ENCODE results near the gene HMCN2. TPM values are rescaled to one million over a fixed set of nuclear protein-coding genes. Genes with fewer than 3 reads are reported as not detected.

HMCN2 gene
- total and polyA plus RNA-seq, 4 donors = 0.24 to 1.8 (median 0.29) TPM

DNA sequence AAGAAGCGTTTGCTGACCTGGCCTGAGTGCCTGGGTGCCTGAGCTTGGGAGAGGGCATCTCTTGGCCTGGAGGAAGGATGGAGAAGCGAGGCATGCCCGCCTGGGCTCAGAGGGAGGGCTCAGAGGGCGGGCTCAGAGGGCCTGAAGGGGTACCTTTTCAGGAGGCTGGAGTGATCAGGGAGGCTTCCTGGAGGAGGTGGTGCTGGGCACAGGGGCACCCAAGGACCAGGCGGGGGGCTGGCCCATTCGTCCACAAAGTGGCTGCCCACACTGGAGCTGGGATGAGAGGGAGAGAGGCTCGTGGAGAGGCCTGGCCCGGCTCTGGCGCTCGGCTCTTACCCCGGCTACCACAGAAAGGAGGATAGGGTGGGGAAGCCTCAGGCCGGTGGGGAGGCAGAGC lies 212.0 kb downstream of the HMCN2 start:
- 93% methylated on average over 12 of the region's 12 CpGs for WGBS
- H3K9me3 ChIP-seq (ENCODE audit: control insufficient read depth in 4 of 4, low read length in 3 of 4) = no peaks in the 10 kb centered on the region
- H3K4me3 ChIP-seq (ENCODE audit: low read depth in 1 of 3, low read length in 3 of 3) = no peak overlapping the region
- H3K4me1 ChIP-seq (ENCODE audit: control insufficient read depth in 4 of 4, insufficient read depth in 4 of 4, low read length in 3 of 4) = no peaks in the 10 kb centered on the region
- no peak for TF ChIP-seq FOXA2 (IDR thresholded peaks at IDR 0.05)
- TF ChIP-seq GABPA (IDR thresholded peaks at IDR 0.05 in 1 of 2, conservative IDR thresholded peaks at IDR 0.05 in 1 of 2) = no peak
- no peak for TF ChIP-seq SP1 (IDR thresholded peaks at IDR 0.05)
- TF ChIP-seq FOXA1 (IDR thresholded peaks at IDR 0.05) = no peak
- no peak for TF ChIP-seq EGR1 (IDR thresholded peaks at IDR 0.05; ENCODE audit: low read depth in 2 of 2)
- TF ChIP-seq, protein P1, sequence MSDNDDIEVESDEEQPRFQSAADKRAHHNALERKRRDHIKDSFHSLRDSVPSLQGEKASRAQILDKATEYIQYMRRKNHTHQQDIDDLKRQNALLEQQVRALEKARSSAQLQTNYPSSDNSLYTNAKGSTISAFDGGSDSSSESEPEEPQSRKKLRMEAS (IDR thresholded peaks at IDR 0.05) = no peak
- TF ChIP-seq RXRA (IDR thresholded peaks at IDR 0.05) = no peak
- TF ChIP-seq, protein P2, sequence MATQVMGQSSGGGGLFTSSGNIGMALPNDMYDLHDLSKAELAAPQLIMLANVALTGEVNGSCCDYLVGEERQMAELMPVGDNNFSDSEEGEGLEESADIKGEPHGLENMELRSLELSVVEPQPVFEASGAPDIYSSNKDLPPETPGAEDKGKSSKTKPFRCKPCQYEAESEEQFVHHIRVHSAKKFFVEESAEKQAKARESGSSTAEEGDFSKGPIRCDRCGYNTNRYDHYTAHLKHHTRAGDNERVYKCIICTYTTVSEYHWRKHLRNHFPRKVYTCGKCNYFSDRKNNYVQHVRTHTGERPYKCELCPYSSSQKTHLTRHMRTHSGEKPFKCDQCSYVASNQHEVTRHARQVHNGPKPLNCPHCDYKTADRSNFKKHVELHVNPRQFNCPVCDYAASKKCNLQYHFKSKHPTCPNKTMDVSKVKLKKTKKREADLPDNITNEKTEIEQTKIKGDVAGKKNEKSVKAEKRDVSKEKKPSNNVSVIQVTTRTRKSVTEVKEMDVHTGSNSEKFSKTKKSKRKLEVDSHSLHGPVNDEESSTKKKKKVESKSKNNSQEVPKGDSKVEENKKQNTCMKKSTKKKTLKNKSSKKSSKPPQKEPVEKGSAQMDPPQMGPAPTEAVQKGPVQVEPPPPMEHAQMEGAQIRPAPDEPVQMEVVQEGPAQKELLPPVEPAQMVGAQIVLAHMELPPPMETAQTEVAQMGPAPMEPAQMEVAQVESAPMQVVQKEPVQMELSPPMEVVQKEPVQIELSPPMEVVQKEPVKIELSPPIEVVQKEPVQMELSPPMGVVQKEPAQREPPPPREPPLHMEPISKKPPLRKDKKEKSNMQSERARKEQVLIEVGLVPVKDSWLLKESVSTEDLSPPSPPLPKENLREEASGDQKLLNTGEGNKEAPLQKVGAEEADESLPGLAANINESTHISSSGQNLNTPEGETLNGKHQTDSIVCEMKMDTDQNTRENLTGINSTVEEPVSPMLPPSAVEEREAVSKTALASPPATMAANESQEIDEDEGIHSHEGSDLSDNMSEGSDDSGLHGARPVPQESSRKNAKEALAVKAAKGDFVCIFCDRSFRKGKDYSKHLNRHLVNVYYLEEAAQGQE (IDR thresholded peaks at IDR 0.05) = no peak
- no peak for TF ChIP-seq TAF1 (conservative IDR thresholded peaks at IDR 0.05)
- TF ChIP-seq, protein P3, sequence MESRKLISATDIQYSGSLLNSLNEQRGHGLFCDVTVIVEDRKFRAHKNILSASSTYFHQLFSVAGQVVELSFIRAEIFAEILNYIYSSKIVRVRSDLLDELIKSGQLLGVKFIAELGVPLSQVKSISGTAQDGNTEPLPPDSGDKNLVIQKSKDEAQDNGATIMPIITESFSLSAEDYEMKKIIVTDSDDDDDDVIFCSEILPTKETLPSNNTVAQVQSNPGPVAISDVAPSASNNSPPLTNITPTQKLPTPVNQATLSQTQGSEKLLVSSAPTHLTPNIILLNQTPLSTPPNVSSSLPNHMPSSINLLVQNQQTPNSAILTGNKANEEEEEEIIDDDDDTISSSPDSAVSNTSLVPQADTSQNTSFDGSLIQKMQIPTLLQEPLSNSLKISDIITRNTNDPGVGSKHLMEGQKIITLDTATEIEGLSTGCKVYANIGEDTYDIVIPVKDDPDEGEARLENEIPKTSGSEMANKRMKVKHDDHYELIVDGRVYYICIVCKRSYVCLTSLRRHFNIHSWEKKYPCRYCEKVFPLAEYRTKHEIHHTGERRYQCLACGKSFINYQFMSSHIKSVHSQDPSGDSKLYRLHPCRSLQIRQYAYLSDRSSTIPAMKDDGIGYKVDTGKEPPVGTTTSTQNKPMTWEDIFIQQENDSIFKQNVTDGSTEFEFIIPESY (IDR thresholded peaks at IDR 0.05) = no peak
- no peak for DNase-seq (ENCODE audit: low spot score)
- no peak overlapping the region for H3K9ac ChIP-seq (ENCODE audit: low read depth in 1 of 2, low read length in 2 of 2)
- H3K27me3 ChIP-seq (ENCODE audit: control insufficient read depth in 4 of 4, insufficient read depth in 4 of 4, low read length in 3 of 4) = no peaks in the 10 kb centered on the region
- H3K36me3 ChIP-seq (ENCODE audit: control insufficient read depth in 4 of 4, insufficient read depth in 3 of 4, low read depth in 1 of 4, low read length in 3 of 4) = peaks cover 9 to 83% (median 40%) of the 10 kb centered on the region in 4 donors
- no peak overlapping the region for H3K27ac ChIP-seq (ENCODE audit: low read depth in 1 of 2, low read length in 2 of 2)

DNA sequence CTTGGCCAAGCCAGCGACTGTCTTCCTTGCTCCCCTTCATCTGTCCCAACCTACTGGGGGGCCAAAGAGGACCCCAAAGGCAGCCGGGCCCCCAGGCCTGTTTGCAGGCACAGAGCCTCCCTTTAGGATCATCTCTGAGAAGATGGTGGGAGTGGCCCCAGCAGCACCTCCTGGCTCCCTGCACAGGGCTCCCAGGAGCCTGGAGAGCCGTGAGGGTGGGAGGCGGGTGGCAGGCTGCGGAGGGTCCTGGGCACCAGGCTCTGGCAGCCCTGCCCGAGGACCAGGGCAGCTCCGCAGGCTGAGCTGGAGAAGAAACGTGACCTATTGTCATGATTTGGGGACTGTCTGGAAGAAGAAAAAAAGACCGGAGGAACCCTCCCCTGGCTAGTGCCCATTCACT lies 212.6 kb downstream of the HMCN2 start:
- Histone ChIP-seq H3K4me3 (ENCODE audit: low read depth in 1 of 3, low read length in 3 of 3) (no peak overlapping the region), H3K36me3 (ENCODE audit: control insufficient read depth in 4 of 4, insufficient read depth in 3 of 4, low read depth in 1 of 4, low read length in 3 of 4) (peaks cover 9 to 84% (median 41%) of the 10 kb centered on the region in 4 donors), H3K27me3 (ENCODE audit: control insufficient read depth in 4 of 4, insufficient read depth in 4 of 4, low read length in 3 of 4) (no peaks in the 10 kb centered on the region), H3K9me3 (ENCODE audit: control insufficient read depth in 4 of 4, low read length in 3 of 4) (no peaks in the 10 kb centered on the region), H3K27ac (ENCODE audit: low read depth in 1 of 2, low read length in 2 of 2) (no peak overlapping the region), H3K9ac (ENCODE audit: low read depth in 1 of 2, low read length in 2 of 2) (no peak overlapping the region), H3K4me1 (ENCODE audit: control insufficient read depth in 4 of 4, insufficient read depth in 4 of 4, low read length in 3 of 4) (no peaks in the 10 kb centered on the region)
- TF ChIP-seq EGR1 (IDR thresholded peaks at IDR 0.05; ENCODE audit: low read depth in 2 of 2) = no peak
- TF ChIP-seq NR2F2 (IDR thresholded peaks at IDR 0.05) = no peak
- TF ChIP-seq, protein P4, sequence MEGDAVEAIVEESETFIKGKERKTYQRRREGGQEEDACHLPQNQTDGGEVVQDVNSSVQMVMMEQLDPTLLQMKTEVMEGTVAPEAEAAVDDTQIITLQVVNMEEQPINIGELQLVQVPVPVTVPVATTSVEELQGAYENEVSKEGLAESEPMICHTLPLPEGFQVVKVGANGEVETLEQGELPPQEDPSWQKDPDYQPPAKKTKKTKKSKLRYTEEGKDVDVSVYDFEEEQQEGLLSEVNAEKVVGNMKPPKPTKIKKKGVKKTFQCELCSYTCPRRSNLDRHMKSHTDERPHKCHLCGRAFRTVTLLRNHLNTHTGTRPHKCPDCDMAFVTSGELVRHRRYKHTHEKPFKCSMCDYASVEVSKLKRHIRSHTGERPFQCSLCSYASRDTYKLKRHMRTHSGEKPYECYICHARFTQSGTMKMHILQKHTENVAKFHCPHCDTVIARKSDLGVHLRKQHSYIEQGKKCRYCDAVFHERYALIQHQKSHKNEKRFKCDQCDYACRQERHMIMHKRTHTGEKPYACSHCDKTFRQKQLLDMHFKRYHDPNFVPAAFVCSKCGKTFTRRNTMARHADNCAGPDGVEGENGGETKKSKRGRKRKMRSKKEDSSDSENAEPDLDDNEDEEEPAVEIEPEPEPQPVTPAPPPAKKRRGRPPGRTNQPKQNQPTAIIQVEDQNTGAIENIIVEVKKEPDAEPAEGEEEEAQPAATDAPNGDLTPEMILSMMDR (IDR thresholded peaks at IDR 0.05; ENCODE audit: low read depth, low read length, missing input control) = no peak
- no peak for TF ChIP-seq HNF4A (conservative IDR thresholded peaks at IDR 0.05)
- no peak for TF ChIP-seq TAF1 (conservative IDR thresholded peaks at IDR 0.05)
- WGBS = 93% methylated on average over 9 of the region's 9 CpGs
- no peak for DNase-seq (ENCODE audit: low spot score)

Measured in liver (tissue), 9 donors.